GM19238 (cell line): ENCODE data around the gene MRPS15.

ENCODE experiments used
- DNase-seq: peaks from one replicate; pipeline ENCODE4 v3.0.0; 2011; ENCODE audit warnings: low spot score; ENCODE audit not compliant: insufficient read length

MRPS15 gene

GRCh38 chr1:36463463-36463802, 751 bp downstream of the MRPS15 start:
- DNase-seq: no peak

DNA sequence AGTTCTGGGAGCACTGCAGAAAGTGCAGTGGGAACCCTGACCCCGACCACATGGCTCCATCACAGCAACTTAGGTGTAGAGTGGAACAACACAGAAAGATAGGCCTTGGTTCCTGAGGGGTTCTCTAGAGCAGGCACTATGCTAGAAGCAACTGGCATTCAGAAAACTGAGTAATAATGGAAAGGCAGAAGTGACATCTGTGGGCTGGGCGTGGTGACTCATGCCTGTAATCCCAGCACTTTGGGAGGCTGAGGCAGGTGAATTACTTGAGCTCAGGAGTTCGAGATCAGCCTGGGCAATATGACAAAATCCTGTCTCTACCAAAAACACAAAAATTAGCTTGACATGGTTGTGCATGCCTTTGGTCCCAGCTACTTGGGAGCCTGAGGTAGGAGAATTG, 5.3 kb downstream of the MRPS15 start:
- DNase-seq: no peak

DNA sequence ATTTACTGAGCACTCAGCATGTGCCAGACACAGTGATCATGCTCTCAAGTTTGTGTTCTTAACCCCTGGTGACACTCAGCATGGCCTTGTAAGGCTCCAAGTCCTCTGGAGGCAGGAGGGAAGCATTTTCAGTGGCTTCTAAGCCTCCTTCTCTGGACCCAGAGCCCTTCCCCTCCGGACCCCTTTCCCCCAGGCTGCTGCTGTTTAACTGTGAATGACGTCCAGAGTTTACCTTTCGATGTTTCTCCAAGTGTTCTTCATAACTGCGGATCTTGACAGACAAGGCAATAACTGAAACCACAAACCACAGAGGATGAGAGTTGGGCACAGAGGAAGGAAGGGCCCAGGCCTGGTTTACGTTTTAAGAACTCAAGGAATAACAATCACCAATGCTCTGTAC, 6.5 kb downstream of the MRPS15 start:
- no peak for DNase-seq

GRCh38 chr1:36456391-36456928, 7.7 kb downstream of the MRPS15 start:
- no peak for DNase-seq

DNA sequence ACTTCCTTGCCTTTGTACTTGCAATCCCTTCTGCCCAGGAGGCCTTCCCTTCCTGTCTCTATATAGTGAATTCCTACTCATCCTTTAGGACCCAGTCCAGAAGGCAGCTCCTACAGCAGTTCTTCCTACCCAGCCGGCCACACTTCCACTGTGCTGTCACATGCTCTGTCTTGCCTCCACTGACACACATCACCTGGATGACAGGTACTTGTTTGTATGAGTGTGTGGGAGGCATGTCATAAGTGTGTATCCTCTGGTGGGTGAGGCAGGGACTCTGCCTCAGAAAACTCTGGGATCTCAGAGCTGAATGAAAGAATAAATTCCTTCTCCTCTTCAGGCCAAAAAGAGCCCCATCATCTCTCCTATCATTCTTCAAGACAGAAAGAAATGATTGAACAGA, 8.8 kb downstream of the MRPS15 start:
- no peak for DNase-seq

DNA sequence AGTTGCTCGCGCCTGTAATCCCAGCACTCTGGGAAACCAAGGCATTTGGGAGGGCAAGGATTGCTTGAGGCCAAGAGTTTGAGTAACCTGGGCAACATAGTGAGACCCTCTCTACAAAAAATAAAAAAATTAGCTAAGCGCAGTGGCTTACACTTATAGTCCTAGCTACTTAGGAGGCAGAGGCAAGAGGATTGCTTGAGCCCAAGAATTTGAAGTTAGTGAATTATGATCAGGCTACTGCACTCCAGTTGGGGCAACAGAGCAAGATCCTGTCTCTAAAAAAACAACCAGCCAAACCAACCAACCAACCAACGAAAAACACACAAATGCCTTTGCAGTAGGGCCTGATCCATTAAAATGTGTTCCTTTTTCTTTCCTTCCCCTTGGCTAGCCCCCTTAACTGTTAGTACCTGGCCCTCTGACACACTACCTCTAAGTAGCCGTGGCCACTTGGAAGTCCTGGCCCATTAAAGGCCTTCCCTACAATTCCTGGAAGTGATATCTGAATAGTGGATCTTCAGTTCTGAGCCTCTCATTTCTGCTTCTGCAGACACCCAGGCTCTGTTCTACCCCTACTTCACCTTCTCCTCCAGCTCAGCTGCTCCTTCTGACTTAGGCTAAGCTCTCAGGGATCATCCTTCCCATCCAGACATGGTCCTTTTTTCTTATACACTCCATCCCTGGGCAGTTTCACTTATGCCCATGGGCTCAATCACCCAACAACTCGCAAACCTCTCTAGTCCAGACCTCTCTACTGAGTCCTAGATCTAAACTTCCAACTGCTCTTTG, 10.4 kb downstream of the MRPS15 start:
- DNase-seq: no peak

DNA sequence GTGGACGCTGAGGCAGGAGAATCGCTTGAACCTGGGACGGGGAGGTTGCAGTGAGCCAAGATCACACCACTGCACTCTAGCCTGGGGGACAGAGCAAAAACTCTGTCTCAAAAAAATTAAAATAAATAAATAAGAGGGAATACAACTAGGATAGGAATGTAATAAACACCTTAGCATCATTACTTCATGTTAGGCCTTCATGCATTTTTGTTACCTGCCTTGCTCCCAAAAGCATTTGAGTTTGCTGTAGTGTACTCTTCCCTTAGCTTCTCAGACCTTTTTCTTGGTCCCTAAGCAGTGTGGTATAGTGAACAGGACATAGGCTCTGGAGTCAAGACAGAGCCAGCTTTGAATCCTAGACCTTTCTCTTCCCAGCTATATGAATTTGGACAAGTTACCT, 11.1 kb downstream of the MRPS15 start:
- no peak for DNase-seq

GRCh38 chr1:36450919-36451305, 13.3 kb downstream of the MRPS15 start:
- DNase-seq: no peak

DNA sequence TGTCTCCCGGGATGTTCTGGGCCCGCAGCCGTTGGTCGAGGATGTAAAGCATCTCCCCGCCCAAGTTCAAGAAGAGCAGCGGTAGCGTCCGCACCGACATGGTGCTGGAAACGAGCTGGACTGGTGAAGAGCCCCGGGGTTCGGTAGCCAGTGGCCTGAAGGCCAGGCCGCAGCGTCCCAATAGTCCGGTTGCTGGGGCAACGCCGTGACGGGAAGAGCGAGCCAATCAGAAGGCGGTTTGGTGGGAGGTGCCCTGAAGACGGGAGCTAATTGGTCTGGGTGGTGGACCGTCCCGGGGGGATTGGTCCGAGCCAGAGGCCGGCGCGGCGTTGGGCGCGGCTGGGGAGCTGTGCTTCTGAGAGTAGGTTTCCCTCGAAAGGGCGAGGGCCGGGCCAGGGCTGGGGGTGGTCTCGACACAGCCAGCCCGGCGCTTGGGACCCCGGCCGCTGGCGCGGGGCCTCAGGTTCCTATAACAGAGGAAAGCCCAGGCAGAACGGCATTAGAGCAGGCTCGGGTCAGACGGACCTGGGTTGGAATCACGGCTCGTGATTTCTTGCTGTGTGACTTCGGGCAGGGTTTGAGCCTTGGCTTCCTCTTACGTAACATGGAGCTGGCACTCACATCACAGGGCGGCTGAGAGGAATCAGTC, 13.8 kb downstream of the MRPS15 start, which contains the start of gene OSCP1:
OSCP1 (minus strand) TSS at position 182 of the 649 bp plus-strand sequence; CDS start at position 100, 82 bp downstream.
- peak; percentile 99 for DNase-seq

GRCh38 chr1:36448530-36449056, 15.6 kb downstream of the MRPS15 start:
- no peak for DNase-seq

- no peak for DNase-seq
Measured at GRCh38 chr1:36447450-36447849, 16.7 kb downstream of the MRPS15 start.

DNA sequence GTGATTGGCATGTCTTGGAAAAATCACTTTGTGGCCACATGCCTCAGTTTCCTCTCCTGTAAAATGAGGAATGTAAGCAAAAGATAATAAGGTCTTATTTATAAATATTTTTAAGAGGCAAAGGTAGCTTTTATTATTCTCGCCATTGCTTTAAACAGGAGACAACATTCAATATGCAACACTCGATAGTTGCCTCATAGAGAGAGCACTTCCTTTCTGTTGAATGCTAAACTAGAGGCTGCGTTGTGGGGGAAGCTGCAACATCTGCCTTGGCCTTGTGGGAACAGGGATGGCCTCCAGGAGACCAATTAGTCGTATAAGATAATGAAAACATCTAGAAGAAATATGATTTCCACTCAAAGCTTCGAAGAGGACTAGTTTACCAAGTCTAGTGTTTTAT, 17.4 kb downstream of the MRPS15 start:
- DNase-seq: no peak

GRCh38 chr1:36446271-36446670, 17.9 kb downstream of the MRPS15 start:
- no peak for DNase-seq

GRCh38 chr1:36443297-36443696, 20.9 kb downstream of the MRPS15 start:
- no peak for DNase-seq

GRCh38 chr1:36442337-36442736, 21.8 kb downstream of the MRPS15 start:
- no peak for DNase-seq

- DNase-seq: no peak
Measured at GRCh38 chr1:36440646-36441045, 23.5 kb downstream of the MRPS15 start.

GRCh38 chr1:36440044-36440443, 24.1 kb downstream of the MRPS15 start:
- DNase-seq: no peak

- no peak for DNase-seq
Measured at GRCh38 chr1:36438715-36439114, 25.5 kb downstream of the MRPS15 start.

GRCh38 chr1:36436821-36437220, 27.4 kb downstream of the MRPS15 start:
- DNase-seq: no peak

DNA sequence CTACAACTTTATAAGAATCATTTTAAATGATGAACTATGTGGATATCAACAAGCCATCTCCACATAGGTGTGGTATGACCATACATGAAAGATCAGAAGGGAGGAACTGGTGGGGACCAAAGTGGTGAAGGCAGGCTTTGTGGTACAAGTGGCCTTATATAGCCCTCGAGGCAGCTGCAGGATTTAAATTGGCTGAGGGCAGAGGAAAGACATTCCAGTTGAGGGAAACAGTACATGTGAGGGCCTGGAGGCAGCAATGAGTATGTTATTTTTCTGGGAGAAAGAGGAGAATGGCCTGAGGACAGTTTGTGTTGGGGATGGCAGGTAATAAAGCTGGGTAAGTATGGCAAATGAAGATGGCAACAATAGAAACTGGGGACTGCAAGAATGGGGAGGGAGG, 31.1 kb downstream of the MRPS15 start:
- no peak for DNase-seq

DNA sequence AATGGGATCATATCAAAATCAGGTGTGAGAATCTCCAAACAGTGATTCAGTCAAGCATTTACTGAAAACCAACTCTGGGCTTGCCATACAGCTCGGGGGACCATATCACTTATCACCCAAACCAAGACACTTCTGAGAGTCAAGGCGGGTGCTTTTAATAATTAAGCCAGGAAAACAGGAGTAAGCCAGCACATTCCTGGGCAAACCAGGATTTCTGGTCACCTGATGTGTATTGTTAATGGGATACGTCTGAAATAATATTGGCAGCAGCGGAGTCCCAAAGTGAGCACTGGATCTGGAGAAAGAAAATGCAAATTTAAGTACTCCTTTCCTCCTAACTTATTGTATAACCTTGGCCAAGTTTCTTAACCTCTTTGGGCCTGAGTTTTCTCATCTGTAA, 31.6 kb downstream of the MRPS15 start:
- DNase-seq: no peak

DNA sequence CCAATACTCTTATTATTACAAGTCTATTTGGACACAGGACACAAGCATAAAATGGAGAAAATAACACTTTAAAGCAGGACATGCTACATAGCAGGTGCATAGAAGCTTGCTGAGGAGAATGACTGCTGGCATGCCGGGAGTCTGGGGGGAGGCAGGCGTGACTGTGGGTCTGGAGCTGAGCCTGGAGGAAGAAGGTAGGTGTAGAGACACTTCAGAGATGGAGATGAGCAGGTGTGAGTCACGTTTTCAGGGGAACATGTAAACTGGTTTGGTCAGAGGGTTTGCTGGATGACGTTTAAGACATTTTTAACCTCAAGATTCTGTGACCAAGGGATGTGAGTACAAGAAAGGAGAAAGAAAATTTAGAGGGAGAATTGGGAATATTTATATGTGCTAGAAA, 38.4 kb downstream of the MRPS15 start:
- no peak for DNase-seq

- DNase-seq: no peak
Measured at GRCh38 chr1:36421649-36422048, 42.5 kb downstream of the MRPS15 start.
